Measurements from ENCODE around the gene TRPV2.
"Not testable (repeated sequence)": the region's sequence is repeated elsewhere in the genome, so short reads cannot be mapped to it uniquely, and the experiment has no call there.

TRPV2 gene

DNA sequence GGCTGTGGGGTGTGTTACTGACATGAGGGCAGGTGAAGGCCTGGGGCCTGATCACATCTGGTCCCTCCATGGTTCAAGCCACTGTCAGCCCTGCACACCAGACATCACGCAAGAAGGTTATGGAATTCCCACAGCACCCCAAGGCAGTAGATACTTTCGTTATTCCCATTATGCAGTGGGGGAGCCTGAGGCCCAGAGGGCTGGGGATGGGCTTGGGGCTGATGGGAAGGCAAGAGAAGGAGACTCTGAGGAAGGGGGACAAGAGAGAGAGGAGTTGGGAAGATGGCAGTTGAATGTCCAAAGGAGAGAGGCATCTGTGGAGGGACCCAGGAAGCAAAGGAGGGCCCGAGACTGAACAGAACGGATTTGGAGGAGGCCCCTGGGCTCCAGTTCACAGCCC is 34.7 kb downstream of the TRPV2 start:
- Histone ChIP-seq H3K79me2 (ENCODE audit: insufficient read depth, low read depth) (no peaks in the 10 kb centered on the region), H3K36me3 (ENCODE audit: insufficient read depth) (no peaks in the 10 kb centered on the region), H3K4me3 (IDR thresholded peaks at IDR 0.05; ENCODE audit: insufficient read depth, low read depth, low read length) (no peak overlapping the region), H2AFZ (ENCODE audit: low read depth) (no peak overlapping the region), H4K20me1 (ENCODE audit: insufficient read depth) (no peaks in the 10 kb centered on the region), H3K27ac (no peak overlapping the region), H3K9ac (no peak overlapping the region), H3K4me2 (no peak overlapping the region), H3K27me3 (ENCODE audit: insufficient read depth, low read depth) (no peaks in the 10 kb centered on the region), H3K4me1 (ENCODE audit: low read depth, poor library complexity, severe bottlenecking) (no peaks in the 10 kb centered on the region)
- TF ChIP-seq, protein P1, sequence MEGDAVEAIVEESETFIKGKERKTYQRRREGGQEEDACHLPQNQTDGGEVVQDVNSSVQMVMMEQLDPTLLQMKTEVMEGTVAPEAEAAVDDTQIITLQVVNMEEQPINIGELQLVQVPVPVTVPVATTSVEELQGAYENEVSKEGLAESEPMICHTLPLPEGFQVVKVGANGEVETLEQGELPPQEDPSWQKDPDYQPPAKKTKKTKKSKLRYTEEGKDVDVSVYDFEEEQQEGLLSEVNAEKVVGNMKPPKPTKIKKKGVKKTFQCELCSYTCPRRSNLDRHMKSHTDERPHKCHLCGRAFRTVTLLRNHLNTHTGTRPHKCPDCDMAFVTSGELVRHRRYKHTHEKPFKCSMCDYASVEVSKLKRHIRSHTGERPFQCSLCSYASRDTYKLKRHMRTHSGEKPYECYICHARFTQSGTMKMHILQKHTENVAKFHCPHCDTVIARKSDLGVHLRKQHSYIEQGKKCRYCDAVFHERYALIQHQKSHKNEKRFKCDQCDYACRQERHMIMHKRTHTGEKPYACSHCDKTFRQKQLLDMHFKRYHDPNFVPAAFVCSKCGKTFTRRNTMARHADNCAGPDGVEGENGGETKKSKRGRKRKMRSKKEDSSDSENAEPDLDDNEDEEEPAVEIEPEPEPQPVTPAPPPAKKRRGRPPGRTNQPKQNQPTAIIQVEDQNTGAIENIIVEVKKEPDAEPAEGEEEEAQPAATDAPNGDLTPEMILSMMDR (conservative IDR thresholded peaks at IDR 0.05; ENCODE audit: low read depth, low read length) = no peak

DNA sequence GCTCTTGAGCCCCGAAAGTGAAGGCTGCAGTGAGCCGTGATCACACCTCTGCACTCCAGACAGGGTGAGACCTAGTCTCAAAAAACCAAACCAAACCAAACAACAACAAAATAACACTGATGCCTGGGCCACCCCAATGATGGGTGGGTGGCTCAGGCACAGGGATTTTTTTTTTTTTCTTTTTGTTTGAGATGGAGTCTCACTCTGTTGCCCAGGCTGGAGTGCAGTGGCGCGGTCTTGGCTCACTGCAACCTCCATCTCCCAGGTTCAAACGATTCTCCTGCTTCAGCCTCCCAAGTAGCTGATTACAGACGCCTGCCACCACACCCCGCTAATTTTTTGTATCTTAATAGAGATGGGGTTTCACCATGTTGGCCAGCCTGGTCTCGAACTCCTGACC is 36.9 kb downstream of the TRPV2 start:
- H4K20me1 ChIP-seq (ENCODE audit: insufficient read depth); H3K4me1 ChIP-seq (ENCODE audit: low read depth, poor library complexity, severe bottlenecking); H3K79me2 ChIP-seq (ENCODE audit: insufficient read depth, low read depth); H3K27ac ChIP-seq; H2AFZ ChIP-seq (ENCODE audit: low read depth); H3K27me3 ChIP-seq (ENCODE audit: insufficient read depth, low read depth); H3K36me3 ChIP-seq (ENCODE audit: insufficient read depth); H3K4me2 ChIP-seq; H3K4me3 ChIP-seq (IDR thresholded peaks at IDR 0.05; ENCODE audit: insufficient read depth, low read depth, low read length); H3K9ac ChIP-seq: not testable (repeated sequence)

DNA sequence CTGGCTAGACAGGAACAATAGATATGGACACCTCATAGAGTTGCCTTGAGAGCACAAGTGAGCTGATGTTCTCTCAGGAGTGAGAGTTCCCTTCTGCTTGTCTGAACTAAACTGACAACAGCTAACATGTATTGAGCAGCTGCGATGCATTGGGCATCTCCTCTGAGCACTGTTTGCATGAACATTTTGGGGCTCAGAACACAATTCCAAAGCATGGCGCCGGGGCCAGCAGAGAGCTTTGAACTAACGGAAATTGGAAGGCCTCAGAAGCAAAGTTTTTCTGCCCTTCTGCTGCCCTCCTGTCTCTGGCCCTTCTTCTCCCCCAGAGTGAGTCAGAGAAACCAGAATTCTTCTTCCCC is 38.1 kb downstream of the TRPV2 start:
- no peak overlapping the region for H3K4me3 ChIP-seq (IDR thresholded peaks at IDR 0.05; ENCODE audit: insufficient read depth, low read depth, low read length)
- no peak overlapping the region for H2AFZ ChIP-seq (ENCODE audit: low read depth)
- no peaks in the 10 kb centered on the region for H4K20me1 ChIP-seq (ENCODE audit: insufficient read depth)
- H3K4me2 ChIP-seq = no peak overlapping the region
- H3K36me3 ChIP-seq (ENCODE audit: insufficient read depth) = no peaks in the 10 kb centered on the region
- H3K27me3 ChIP-seq (ENCODE audit: insufficient read depth, low read depth) = no peaks in the 10 kb centered on the region
- H3K4me1 ChIP-seq (ENCODE audit: low read depth, poor library complexity, severe bottlenecking) = no peaks in the 10 kb centered on the region
- H3K79me2 ChIP-seq (ENCODE audit: insufficient read depth, low read depth) = no peaks in the 10 kb centered on the region
- H3K27ac ChIP-seq = no peak overlapping the region
- TF ChIP-seq, protein P1 (conservative IDR thresholded peaks at IDR 0.05; ENCODE audit: low read depth, low read length) = 0 out of 2 replicates have a peak, but pooled peaks have one; percentile 2
- no peak overlapping the region for H3K9ac ChIP-seq

- Histone ChIP-seq H3K4me2 (no peak overlapping the region), H2AFZ (ENCODE audit: low read depth) (no peak overlapping the region), H3K4me1 (ENCODE audit: low read depth, poor library complexity, severe bottlenecking) (no peaks in the 10 kb centered on the region), H3K36me3 (ENCODE audit: insufficient read depth) (no peaks in the 10 kb centered on the region), H3K27ac (no peak overlapping the region), H3K79me2 (ENCODE audit: insufficient read depth, low read depth) (no peaks in the 10 kb centered on the region), H3K4me3 (IDR thresholded peaks at IDR 0.05; ENCODE audit: insufficient read depth, low read depth, low read length) (no peak overlapping the region), H3K9ac (no peak overlapping the region), H4K20me1 (ENCODE audit: insufficient read depth) (no peaks in the 10 kb centered on the region), H3K27me3 (ENCODE audit: insufficient read depth, low read depth) (no peaks in the 10 kb centered on the region)
- TF ChIP-seq, protein P1 (conservative IDR thresholded peaks at IDR 0.05; ENCODE audit: low read depth, low read length) = no peak
These were observed 40.8 kb downstream of the TRPV2 start for GRCh38 chr17:16455997-16456741.

DNA sequence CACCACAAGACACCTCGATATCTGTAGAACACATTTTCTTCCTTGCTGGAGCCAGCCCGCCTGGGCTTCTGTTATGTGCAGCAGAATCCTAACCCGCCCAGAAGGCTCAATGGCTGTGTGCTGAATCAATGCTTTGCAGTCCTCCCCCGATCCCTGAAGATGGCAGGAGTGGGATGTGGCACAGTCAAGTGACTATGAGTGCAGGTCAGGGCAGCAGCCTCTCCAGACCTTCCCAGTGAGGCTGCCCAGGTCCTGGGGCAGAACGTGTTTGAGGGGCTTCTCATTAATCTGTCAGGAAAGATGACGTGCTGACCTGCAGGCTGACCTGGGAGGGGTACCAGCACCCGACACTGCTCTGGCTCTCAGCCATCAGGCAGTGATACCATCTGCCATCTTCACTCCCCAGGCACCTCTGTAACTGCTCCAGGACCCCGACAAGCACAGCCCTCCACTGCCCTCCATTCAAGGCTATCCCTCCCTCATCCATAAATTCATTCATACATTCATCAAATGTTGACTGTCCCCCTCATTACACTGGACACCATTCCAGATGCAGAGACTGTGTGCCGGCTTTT is 41.5 kb downstream of the TRPV2 start:
- Histone ChIP-seq H4K20me1 (ENCODE audit: insufficient read depth) (no peaks in the 10 kb centered on the region), H3K4me3 (IDR thresholded peaks at IDR 0.05; ENCODE audit: insufficient read depth, low read depth, low read length) (no peak overlapping the region), H3K27me3 (ENCODE audit: insufficient read depth, low read depth) (no peaks in the 10 kb centered on the region), H3K4me1 (ENCODE audit: low read depth, poor library complexity, severe bottlenecking) (no peaks in the 10 kb centered on the region), H3K27ac (no peak overlapping the region), H3K36me3 (ENCODE audit: insufficient read depth) (no peaks in the 10 kb centered on the region), H3K4me2 (no peak overlapping the region), H3K9ac (no peak overlapping the region), H3K79me2 (ENCODE audit: insufficient read depth, low read depth) (no peaks in the 10 kb centered on the region), H2AFZ (ENCODE audit: low read depth) (no peak overlapping the region)
- TF ChIP-seq, protein P1 (conservative IDR thresholded peaks at IDR 0.05; ENCODE audit: low read depth, low read length) = no peak
